Small intestine (tissue), 16 donors: ENCODE data around the gene ZNF483. TPM values are rescaled to one million over a fixed set of nuclear protein-coding genes. Genes with fewer than 3 reads are reported as not detected.

ENCODE experiments used
- DNase-seq, 2 donors: peaks; one replicate each; pipeline versions ENCODE4 v3.0.0 to v3.0.0-alpha.2; 2013
- FAIRE-seq: peaks from 2 replicates; lab custom pipeline; 2012; peaks lifted over from hg19 to GRCh38; lab: Jason Lieb, UNC
- H3K27ac ChIP-seq, 3 donors: one replicate each; pipeline ENCODE4 v1.5.1; 2013; ENCODE audit warnings: low read length in 2 of 3, mild to moderate bottlenecking in 2 of 3, control low read depth in 1 of 3, inconsistent platforms in 1 of 3, low read depth in 1 of 3, moderate library complexity in 1 of 3
- H3K27me3 ChIP-seq, 3 donors: one replicate each; pipeline ENCODE4 v1.6.1; 2013; ENCODE audit warnings: low read length in 3 of 3, inconsistent platforms in 1 of 3; ENCODE audit not compliant: control insufficient read depth in 3 of 3, insufficient read depth in 3 of 3
- H3K36me3 ChIP-seq, 3 donors: one replicate each; pipeline ENCODE4 v1.6.1; 2013; ENCODE audit warnings: low read length in 3 of 3, inconsistent platforms in 1 of 3, low read depth in 1 of 3, mild to moderate bottlenecking in 1 of 3, moderate library complexity in 1 of 3; ENCODE audit not compliant: control insufficient read depth in 3 of 3, insufficient read depth in 2 of 3
- H3K4me1 ChIP-seq, 3 donors: one replicate each; pipeline ENCODE4 v1.6.1; 2013; ENCODE audit warnings: low read length in 2 of 3, inconsistent platforms in 1 of 3, low read depth in 1 of 3, mild to moderate bottlenecking in 1 of 3, moderate library complexity in 1 of 3; ENCODE audit not compliant: control insufficient read depth in 3 of 3, insufficient read depth in 2 of 3
- H3K4me3 ChIP-seq, 3 donors: one replicate each; pipeline ENCODE4 v1.5.1; 2013; ENCODE audit warnings: low read length in 3 of 3, control low read depth in 1 of 3, inconsistent platforms in 1 of 3, low read depth in 1 of 3, mild to moderate bottlenecking in 1 of 3, moderate library complexity in 1 of 3
- H3K9me3 ChIP-seq, 2 donors: one replicate each; pipeline ENCODE4 v1.6.1; 2013; ENCODE audit warnings: low read depth in 1 of 2, low read length in 1 of 2; ENCODE audit not compliant: control insufficient read depth in 2 of 2, insufficient read depth in 1 of 2
- WGBS, 3 donors: extraction: QIAGEN DNeasy Blood & Tissue Kit; methylation state at CpG; one replicate each; pipeline ENCODE4 v1.1.7; 2013; 5-methylcytosine and 5-hydroxymethylcytosine counted together
- long read RNA-seq, 10 donors: transcript quantifications; one replicate each; lab custom pipeline, GENCODE V29; 2026
- polyA plus RNA-seq, 4 donors: library from polyadenylated mRNA; stranded (reverse) in 3 of 4; unstranded in 1 of 4; fragments of 200-250 nt in 3 of 4; fragments of 120-200 nt in 1 of 4; gene quantifications; one replicate each; pipeline versions ENCODE4 v1.2.1 to v1.2.3, GENCODE V29; 2013
- donor health status: healthy with polysubstance abuse.
- donor health status: control.
- donor health status: control.
- donor health status: Bipolar disorder and iron deficiency.
- donor health status: healthy.

ZNF483 gene
- under 1 TPM in 2 of 4 donors, not detected in 2; 0.51 to 0.72 TPM for polyA plus RNA-seq
- long read RNA-seq, donor 1, partial matches to known transcripts = 177 of 245 reads
- long read RNA-seq, donor 1, other reads (novel, unspliced or antisense) = 68 of 245 reads
- long read RNA-seq, donor 2 = 0 reads
- long read RNA-seq, donor 3, partial matches to known transcripts = 88 of 144 reads
- long read RNA-seq, donor 3, other reads (novel, unspliced or antisense) = 56 of 144 reads
- long read RNA-seq, donor 4 = 0 reads
- long read RNA-seq, donor 5, partial matches to known transcripts = 9 of 24 reads
- long read RNA-seq, donor 5, other reads (novel, unspliced or antisense) = 15 of 24 reads
- long read RNA-seq, donor 6 = 0 reads
- long read RNA-seq, donor 7 = 0 reads
- long read RNA-seq, donor 8 = 0 reads
- long read RNA-seq, donor 9 = 0 reads
- long read RNA-seq, donor 10, partial matches to known transcripts = 75 of 118 reads
- long read RNA-seq, donor 10, other reads (novel, unspliced or antisense) = 42 of 118 reads

DNA sequence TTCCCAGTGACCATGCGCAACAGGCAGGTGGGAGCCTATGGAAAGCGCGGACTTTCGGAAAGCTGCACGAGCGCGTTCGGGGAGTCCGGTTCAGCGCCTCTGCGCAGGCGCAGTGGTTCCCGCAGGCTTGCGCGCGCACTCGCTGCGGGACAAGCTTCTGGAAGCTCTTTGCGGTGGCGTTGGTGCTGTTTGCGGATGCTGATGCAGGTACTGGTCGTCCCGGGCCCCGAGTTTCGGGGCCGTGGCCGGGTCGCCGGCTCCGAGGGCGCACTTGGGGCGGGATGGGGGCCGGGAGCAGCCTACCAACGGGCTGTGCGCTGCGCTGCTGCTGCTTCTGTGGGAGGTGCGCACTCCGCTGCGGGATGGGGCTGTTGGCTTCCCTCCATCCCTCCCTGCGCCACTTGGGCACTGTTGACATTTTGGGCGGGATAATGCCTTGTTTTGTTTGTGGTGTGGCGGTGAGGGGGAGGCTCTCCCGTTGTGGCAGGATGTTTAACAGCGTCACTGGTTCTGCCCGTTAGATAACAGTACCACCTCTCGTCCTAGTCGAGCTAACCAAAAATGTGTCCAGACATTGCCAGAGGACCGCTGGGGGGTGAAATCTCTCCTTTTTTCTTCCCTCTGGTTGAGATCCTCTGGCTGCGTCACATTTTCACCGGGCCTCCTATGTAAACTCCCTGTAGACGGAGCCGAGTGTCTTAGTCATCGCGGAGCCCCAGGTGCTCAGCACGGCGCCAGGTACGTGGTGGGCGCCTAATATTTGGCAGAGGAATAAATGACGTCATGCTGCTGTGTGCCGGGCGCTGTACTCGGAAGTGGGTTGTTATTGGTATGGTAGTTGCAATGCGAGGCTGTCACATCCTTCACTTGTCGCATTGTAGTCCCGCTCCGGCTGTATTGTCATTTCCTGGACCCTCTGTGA lies at the start of gene ZNF483:
Gene ZNF483, plus strand, starts transcription at position 124 of the 922 bp plus-strand sequence. CDS start 2,217 bp downstream, outside the sequence.
- Histone ChIP-seq H3K27ac (peak within 1 kb of the TSS in 2 of 3 donors; percentile 31 to 58), H3K27me3 (peaks cover 0 to 13% (median 0%) of the 10 kb centered on the region in 3 donors), H3K9me3 (no peaks in the 10 kb centered on the region), H3K4me3 (peak within 1 kb of the TSS; percentile 57 to 67 (median 58)), H3K4me1 (peaks cover 0 to 8% (median 8%) of the 10 kb centered on the region in 3 donors), H3K36me3 (peaks cover 0 to 1% (median 0%) of the 10 kb centered on the region in 3 donors)
- WGBS, 3 donors = 1 to 6% (median 2%) methylated on average over 63 to 66 of the region's 66 CpGs
- no peak for FAIRE-seq
- DNase-seq = peak; percentile 67 to 87

DNA sequence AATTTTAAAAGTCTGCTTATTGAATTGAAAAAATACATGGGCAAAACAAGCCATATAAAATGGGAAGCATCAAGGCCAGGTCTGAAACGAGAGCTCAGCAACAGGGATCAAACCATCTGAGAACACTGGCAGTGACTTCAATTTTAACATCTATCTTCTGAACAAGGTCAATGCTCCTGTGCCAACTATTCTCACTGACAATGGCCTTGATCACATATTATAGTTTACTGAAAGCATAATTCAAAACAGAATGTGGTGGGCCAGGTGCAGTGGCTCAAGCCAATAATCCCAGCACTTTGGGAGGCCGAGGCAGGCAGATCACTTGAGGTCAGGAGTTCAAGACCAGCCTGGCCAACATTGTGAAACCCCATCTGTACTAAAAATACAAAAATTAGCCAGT lies 49.8 kb upstream of the ZNF483 start:
- no peaks in the 10 kb centered on the region for H3K27me3 ChIP-seq
- DNase-seq (no peak), FAIRE-seq (no peak)
- H3K4me3 ChIP-seq = no peak overlapping the region
- WGBS, 3 donors = 85 to 93% (median 87%) methylated on average over 2 of the region's 2 CpGs
- H3K36me3 ChIP-seq = peaks cover 0 to 3% (median 0%) of the 10 kb centered on the region in 3 donors
- H3K9me3 ChIP-seq = no peaks in the 10 kb centered on the region
- peaks cover 0 to 4% (median 3%) of the 10 kb centered on the region in 3 donors for H3K4me1 ChIP-seq
- H3K27ac ChIP-seq = no peak overlapping the region

DNA sequence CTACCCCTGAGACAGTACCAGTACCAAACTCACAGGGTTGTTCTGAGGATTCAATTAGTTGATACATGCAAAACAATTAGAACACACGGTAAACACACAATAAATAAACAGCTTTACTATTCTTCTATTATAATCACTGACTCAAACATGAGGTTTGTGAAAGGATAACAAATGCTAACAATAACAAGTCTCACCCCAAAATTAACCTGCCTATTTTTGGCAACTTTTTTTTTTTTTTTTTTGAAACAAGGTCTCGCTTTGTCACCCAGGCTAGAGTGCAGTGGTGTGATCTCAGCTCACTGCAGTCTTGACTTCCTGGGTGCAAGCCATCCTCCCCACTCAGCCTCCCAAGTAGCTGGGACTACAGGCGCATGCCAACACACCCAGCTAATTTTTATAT lies 47.3 kb upstream of the ZNF483 start:
- Histone ChIP-seq H3K4me3 (no peak overlapping the region), H3K27me3 (no peaks in the 10 kb centered on the region), H3K36me3 (peaks cover 0 to 3% (median 0%) of the 10 kb centered on the region in 3 donors), H3K9me3 (no peaks in the 10 kb centered on the region), H3K27ac (no peak overlapping the region), H3K4me1 (peaks cover 5 to 7% (median 5%) of the 10 kb centered on the region in 3 donors)
- 84 to 96% (median 88%) methylated on average over 3 of the region's 3 CpGs for WGBS, 3 donors
- DNase-seq (no peak), FAIRE-seq (no peak)

DNA sequence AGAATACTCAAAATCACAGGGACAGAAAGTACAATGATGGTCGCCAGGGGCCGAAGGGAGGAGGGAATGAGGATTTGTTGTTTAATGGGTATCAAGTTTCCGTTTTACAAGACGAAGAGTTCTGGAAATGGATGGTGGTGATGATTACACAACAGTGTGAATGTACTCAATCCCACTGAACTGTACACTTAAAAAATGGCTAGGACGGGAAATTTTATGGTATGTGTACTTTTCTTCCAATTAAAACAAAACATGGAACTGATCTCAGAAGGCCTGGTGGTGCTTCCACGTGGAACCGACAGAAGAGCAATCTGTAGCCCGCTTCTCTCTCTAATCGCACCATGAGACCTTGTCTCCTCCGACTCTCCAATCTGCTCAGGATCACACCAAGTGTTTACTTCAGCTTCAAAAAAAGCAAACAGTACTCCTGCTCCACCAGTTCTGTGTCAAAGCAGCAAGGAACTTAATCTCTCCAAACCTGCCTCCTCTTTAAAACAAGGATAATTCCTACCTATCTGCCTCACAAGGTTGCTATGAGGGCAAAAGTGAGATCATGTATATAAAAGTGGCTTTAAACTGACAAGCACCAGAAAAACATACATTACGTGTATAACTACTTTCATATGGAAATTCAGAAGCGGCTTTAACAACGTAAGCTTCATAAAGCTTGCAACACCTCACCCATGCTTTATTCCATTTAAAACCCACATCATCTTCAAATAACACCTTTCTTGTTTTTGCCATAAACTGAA lies 42.9 kb upstream of the ZNF483 start:
- H3K36me3 ChIP-seq = peaks cover 0 to 3% (median 0%) of the 10 kb centered on the region in 3 donors
- 40 to 48% (median 43%) methylated on average over 13 of the region's 13 CpGs for WGBS, 3 donors
- DNase-seq (no peak), FAIRE-seq (no peak)
- peak overlapping the region; percentile 94 to 98 (median 96) for H3K4me3 ChIP-seq
- H3K4me1 ChIP-seq = peaks cover 2 to 7% (median 5%) of the 10 kb centered on the region in 3 donors
- H3K27ac ChIP-seq = peak overlapping the region; percentile 20 to 100 (median 98)
- no peaks in the 10 kb centered on the region for H3K9me3 ChIP-seq
- no peaks in the 10 kb centered on the region for H3K27me3 ChIP-seq

DNA sequence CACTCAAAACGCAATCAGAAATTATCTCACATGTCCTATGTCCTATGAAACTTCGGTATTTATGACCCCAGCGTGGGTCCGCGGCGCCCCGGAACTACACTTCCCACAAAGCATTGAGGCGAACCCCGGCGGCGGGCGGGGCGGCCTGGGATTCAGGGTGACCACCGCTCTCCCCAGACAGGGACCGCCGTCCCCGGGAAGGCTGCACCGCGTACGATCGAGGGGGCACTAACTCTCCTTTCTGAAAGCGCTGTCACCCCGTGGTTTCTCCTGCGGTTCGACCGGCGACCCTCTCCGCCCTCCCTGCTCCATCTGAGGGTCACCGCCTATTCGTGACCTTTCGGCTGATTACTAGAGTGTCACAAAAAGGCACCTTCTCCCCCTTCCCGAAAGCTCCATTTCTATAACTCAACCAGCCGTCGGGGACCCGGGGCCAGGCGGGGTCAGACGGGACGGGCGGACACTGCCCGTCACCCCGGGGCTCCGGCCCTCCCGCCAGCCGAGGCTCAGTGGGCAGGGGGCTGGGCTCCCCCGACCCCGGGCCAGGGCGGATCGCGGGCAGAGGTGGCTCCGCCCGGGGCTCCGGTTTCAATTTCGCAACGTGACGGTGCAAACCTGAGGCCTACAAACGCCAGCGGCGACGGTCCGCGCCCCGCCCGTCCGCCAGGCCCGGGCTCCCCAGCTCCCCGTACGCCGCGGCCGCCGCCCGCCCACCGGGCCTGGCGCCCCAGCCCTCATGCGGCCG lies 42.1 kb upstream of the ZNF483 start:
- FAIRE-seq (no peak), DNase-seq (peak; percentile 79 to 92)
- Histone ChIP-seq H3K4me3 (peak overlapping the region; percentile 94 to 98 (median 96)), H3K27ac (peak overlapping the region; percentile 84 to 100 (median 98)), H3K27me3 (no peaks in the 10 kb centered on the region), H3K4me1 (peaks cover 2 to 7% (median 5%) of the 10 kb centered on the region in 3 donors), H3K9me3 (no peaks in the 10 kb centered on the region), H3K36me3 (peaks cover 0 to 1% (median 0%) of the 10 kb centered on the region in 3 donors)
- WGBS, 3 donors = 0% methylated on average over 54 to 76 of the region's 76 CpGs

DNA sequence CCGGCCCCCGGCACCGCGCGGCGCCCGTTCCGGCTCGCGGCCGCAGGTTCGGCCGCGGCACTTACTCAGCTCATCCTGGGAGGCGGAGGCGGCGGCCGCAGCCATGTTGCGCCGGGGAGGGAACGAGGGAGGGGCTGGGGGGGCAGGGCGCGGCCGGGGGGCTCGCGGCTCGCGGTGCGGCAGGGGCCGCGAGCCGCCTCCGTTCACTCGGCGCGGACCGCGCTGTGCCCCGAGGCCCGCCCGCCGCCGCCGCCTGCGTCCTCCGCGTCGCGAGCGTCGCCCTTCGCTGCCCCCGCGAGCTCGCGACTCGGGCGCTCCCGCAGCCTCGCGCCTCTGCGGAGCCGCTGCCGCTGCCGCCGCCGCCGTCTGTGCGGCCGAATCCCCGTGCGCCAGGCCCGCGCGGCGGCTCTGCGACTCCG lies 41.5 kb upstream of the ZNF483 start:
- no peaks in the 10 kb centered on the region for H3K36me3 ChIP-seq
- peak overlapping the region in 2 of 3 donors; percentile 94 to 98 for H3K4me3 ChIP-seq
- peaks cover 2 to 7% (median 5%) of the 10 kb centered on the region in 3 donors for H3K4me1 ChIP-seq
- peak overlapping the region in 2 of 3 donors; percentile 84 to 100 for H3K27ac ChIP-seq
- no peaks in the 10 kb centered on the region for H3K9me3 ChIP-seq
- no peaks in the 10 kb centered on the region for H3K27me3 ChIP-seq
- FAIRE-seq = no peak
- WGBS, 3 donors = 0% methylated on average over 27 to 78 of the region's 78 CpGs
- peak in 1 of 2 donors; percentile 42 for DNase-seq

DNA sequence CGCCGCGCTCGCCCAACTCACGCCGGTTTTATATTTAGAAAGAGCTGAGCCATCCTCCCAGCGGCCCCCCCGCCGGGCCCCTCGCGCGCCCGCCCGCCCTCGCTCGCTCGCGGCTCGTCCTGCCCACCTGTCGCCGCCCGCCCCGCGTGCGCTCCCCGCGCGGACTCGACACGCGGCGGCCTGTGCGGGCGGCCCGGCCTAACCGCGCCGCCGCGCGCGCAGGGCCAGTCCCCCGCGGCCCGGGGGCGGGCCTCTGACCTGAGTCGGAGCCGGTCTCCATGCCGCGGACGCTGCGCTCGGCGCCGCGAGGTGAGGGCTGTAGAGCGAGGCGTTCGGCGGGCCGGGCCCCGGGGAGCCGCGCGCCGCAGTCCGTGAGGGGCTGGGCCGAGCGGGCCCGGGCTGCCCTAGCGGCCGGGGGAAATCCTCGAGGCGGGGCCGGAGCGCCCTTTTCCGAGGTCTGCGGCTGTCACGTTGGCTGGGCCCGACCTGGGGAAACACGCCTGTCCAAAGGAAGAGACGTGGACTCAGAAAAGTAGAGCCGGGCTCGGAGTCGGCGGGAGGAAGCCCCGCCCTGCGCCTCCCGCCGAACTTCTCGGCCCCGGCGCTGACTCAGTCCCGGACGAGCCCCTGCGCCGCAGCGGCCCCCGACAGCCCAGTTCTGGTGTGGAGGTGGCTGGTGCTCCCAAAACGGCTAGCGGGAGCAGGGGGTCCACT lies 41.0 kb upstream of the ZNF483 start, which contains the start of gene ECPAS:
Gene ECPAS, minus strand, starts transcription at position 526 of the 714 bp plus-strand sequence. CDS start 11,465 bp downstream, outside the sequence.
- 0 to 1% (median 0%) methylated on average over 84 to 101 of the region's 101 CpGs for WGBS, 3 donors
- FAIRE-seq (no peak), DNase-seq (peak; percentile 84 to 90)
- Histone ChIP-seq H3K4me3 (peak within 1 kb of the TSS; percentile 94 to 98 (median 96)), H3K27ac (peak within 1 kb of the TSS; percentile 84 to 100 (median 98)), H3K27me3 (no peaks in the 10 kb centered on the region), H3K36me3 (no peaks in the 10 kb centered on the region), H3K9me3 (no peaks in the 10 kb centered on the region), H3K4me1 (peaks cover 2 to 7% (median 5%) of the 10 kb centered on the region in 3 donors)
